ENCODE results near the gene PCDHGA7. TPM values are rescaled to one million over a fixed set of nuclear protein-coding genes. Genes with fewer than 3 reads are reported as not detected.

Gene PCDHGA7
- total and polyA plus RNA-seq, 2 donors (not counting 1 experiment from before 2014, with no cell fraction given): 0.49 to 1.8 TPM

GRCh38 chr5:141373673-141374317, 8.7 kb upstream of the PCDHGA7 start, which contains the start of gene PCDHGA6:
PCDHGA6 (plus strand) TSS chr5:141373891; CDS start chr5:141374084, 193 bp downstream.
- H2AFZ ChIP-seq (ENCODE audit: insufficient read depth, low read depth, low read length, poor library complexity, severe bottlenecking): peak within 1 kb of the TSS; percentile 38
- Mint-ChIP-seq H3K4me1 (peaks cover 8% of the 10 kb centered on the region), H3K4me3 (peak within 1 kb of the TSS; percentile 65), H3K27ac (no peak within 1 kb of the TSS), H3K9me3 (ENCODE audit: insufficient read depth) (peaks cover 12% of the 10 kb centered on the region), H3K27me3 (peaks cover 52% of the 10 kb centered on the region)
- ATAC-seq (ENCODE audit: low read depth): no peak
- no peaks in the 10 kb centered on the region for H3K79me2 ChIP-seq (ENCODE audit: control insufficient read depth, insufficient read depth, low read length)
- WGBS (ENCODE audit: insufficient coverage): 40% methylated on average over 25 of the region's 27 CpGs
- TF ChIP-seq EZH2 (IDR thresholded peaks at IDR 0.05; ENCODE audit: borderline replicate concordance, insufficient read depth, low read depth, low read length, poor library complexity, severe bottlenecking) (no peak), CTCF (IDR thresholded peaks at IDR 0.05) (peak; percentile 41)
- H3K9ac ChIP-seq (ENCODE audit: low read length): no peak within 1 kb of the TSS
- no peak within 1 kb of the TSS for H3K27ac ChIP-seq (ENCODE audit: low read length in 2 of 2)
- intact Hi-C loops (cut with micrococcal nuclease): no loop called here
- CTCF ChIA-PET: interaction anchor here (0.6 to 2.0 kb wide), 4 partner anchors 34 to 641 kb away, joined by 3 to 5 read pairs (median 4); partner anchors contain the start of gene PCDHGB6
- H3K27me3 ChIP-seq (replicated peaks in 1 of 4; ENCODE audit: control extremely low read depth in 1 of 4, control insufficient read depth in 3 of 4, insufficient read depth in 4 of 4, low read length in 3 of 4): peaks cover 0 to 66% (median 33%) of the 10 kb centered on the region in 4 experiments
- DNase-seq: no peak
- H3K9me3 ChIP-seq (ENCODE audit: control extremely low read depth in 1 of 3, control insufficient read depth in 2 of 3, insufficient read depth in 1 of 3, low read length in 2 of 3): peaks cover 0 to 65% (median 49%) of the 10 kb centered on the region in 3 donors
- peak within 1 kb of the TSS in 1 of 5 experiments; percentile 10 for H3K4me3 ChIP-seq (ENCODE audit: control extremely low read depth in 1 of 5, extremely low read depth in 1 of 5, insufficient read depth in 1 of 5, low read depth in 2 of 5, low read length in 4 of 5)
- peak within 1 kb of the TSS; percentile 14 for H3K4me2 ChIP-seq (replicated peaks; ENCODE audit: low read depth, low read length, poor library complexity, severe bottlenecking)
- H3K4me1 ChIP-seq (ENCODE audit: control insufficient read depth in 2 of 2, insufficient read depth in 2 of 2, low read length in 2 of 2): peaks cover 0 to 5% of the 10 kb centered on the region in 2 donors
- H3K36me3 ChIP-seq (replicated peaks in 1 of 2; ENCODE audit: control extremely low read depth in 1 of 2, control insufficient read depth in 1 of 2, extremely low read depth in 1 of 2, insufficient read depth in 2 of 2, low read length in 1 of 2): no peaks in the 10 kb centered on the region
- no peaks in the 10 kb centered on the region for H4K20me1 ChIP-seq (ENCODE audit: control insufficient read depth, insufficient read depth, low read length, poor library complexity, severe bottlenecking)
- POLR2A ChIA-PET: no interaction called here

GRCh38 chr5:141374627-141375026, 7.9 kb upstream of the PCDHGA7 start:
- Histone ChIP-seq H4K20me1 (ENCODE audit: control insufficient read depth, insufficient read depth, low read length, poor library complexity, severe bottlenecking) (no peaks in the 10 kb centered on the region), H3K4me3 (ENCODE audit: control extremely low read depth in 1 of 5, extremely low read depth in 1 of 5, insufficient read depth in 1 of 5, low read depth in 2 of 5, low read length in 4 of 5) (no peak overlapping the region), H3K4me1 (ENCODE audit: control insufficient read depth in 2 of 2, insufficient read depth in 2 of 2, low read length in 2 of 2) (peaks cover 0 to 5% of the 10 kb centered on the region in 2 donors), H3K4me2 (replicated peaks; ENCODE audit: low read depth, low read length, poor library complexity, severe bottlenecking) (no peak overlapping the region), H2AFZ (ENCODE audit: insufficient read depth, low read depth, low read length, poor library complexity, severe bottlenecking) (no peak overlapping the region), H3K9me3 (ENCODE audit: control extremely low read depth in 1 of 3, control insufficient read depth in 2 of 3, insufficient read depth in 1 of 3, low read length in 2 of 3) (peaks cover 0 to 65% (median 49%) of the 10 kb centered on the region in 3 donors), H3K27ac (ENCODE audit: low read length in 2 of 2) (no peak overlapping the region), H3K79me2 (ENCODE audit: control insufficient read depth, insufficient read depth, low read length) (no peaks in the 10 kb centered on the region), H3K27me3 (replicated peaks in 1 of 4; ENCODE audit: control extremely low read depth in 1 of 4, control insufficient read depth in 3 of 4, insufficient read depth in 4 of 4, low read length in 3 of 4) (peaks cover 0 to 63% (median 33%) of the 10 kb centered on the region in 4 experiments), H3K9ac (ENCODE audit: low read length) (no peak overlapping the region), H3K36me3 (replicated peaks in 1 of 2; ENCODE audit: control extremely low read depth in 1 of 2, control insufficient read depth in 1 of 2, extremely low read depth in 1 of 2, insufficient read depth in 2 of 2, low read length in 1 of 2) (no peaks in the 10 kb centered on the region)
- ChIA-PET POLR2A (no interaction called here), CTCF (interaction anchor here (0.6 to 2.0 kb wide), 4 partner anchors 33 to 640 kb away, joined by 3 to 5 read pairs (median 4); partner anchors contain the start of gene PCDHGB6)
- ATAC-seq (ENCODE audit: low read depth) (no peak), DNase-seq (no peak)
- Mint-ChIP-seq H3K4me1 (peaks cover 8% of the 10 kb centered on the region), H3K9me3 (ENCODE audit: insufficient read depth) (peaks cover 12% of the 10 kb centered on the region), H3K27ac (no peak overlapping the region), H3K4me3 (no peak overlapping the region), H3K27me3 (peaks cover 47% of the 10 kb centered on the region)
- intact Hi-C loops (cut with micrococcal nuclease): no loop called here
- no peak for TF ChIP-seq EZH2 (IDR thresholded peaks at IDR 0.05; ENCODE audit: borderline replicate concordance, insufficient read depth, low read depth, low read length, poor library complexity, severe bottlenecking)
- no peak for TF ChIP-seq CTCF (IDR thresholded peaks at IDR 0.05)
- 69% methylated on average over 14 of the region's 14 CpGs for WGBS (ENCODE audit: insufficient coverage)

Data from B cell (primary cell).